Thyroid gland (tissue), 4 donors: ENCODE measurements around the gene PCNP. TPM values are rescaled to one million over a fixed set of nuclear protein-coding genes. Genes with fewer than 3 reads are reported as not detected.

Experiments used
- DNase-seq, 2 donors: peaks; one replicate each; pipeline ENCODE4 v3.0.0-alpha.2; 2019
- H3K27ac ChIP-seq, 3 donors: fragments of 200-600 bp; sonication (generic); 1 replicate in 2 of 3; 2 replicates in 1 of 3; pipeline ENCODE4 v1.5.1; 2016 to 2019; ENCODE audit warnings: mild to moderate bottlenecking in 1 of 3, moderate library complexity in 1 of 3
- H3K27me3 ChIP-seq: fragments of 200-600 bp; sonication (generic); one replicate; pipeline ENCODE4 v1.5.1; 2019
- H3K36me3 ChIP-seq, 2 donors: fragments of 200-600 bp; sonication (generic); one replicate each; pipeline ENCODE4 v1.5.1; 2016 to 2019
- H3K4me1 ChIP-seq, 2 donors: fragments of 200-600 bp; sonication (generic); one replicate each; pipeline ENCODE4 v1.5.1; 2017 to 2019
- H3K4me3 ChIP-seq, 3 donors: fragments of 200-600 bp; sonication (generic); replicated peaks in 1 of 3; 1 replicate in 2 of 3; 2 replicates in 1 of 3; pipeline ENCODE4 v1.5.1; 2016; ENCODE audit warnings: mild to moderate bottlenecking in 1 of 3
- H3K9me3 ChIP-seq: fragments of 200-600 bp; sonication (generic); one replicate; pipeline ENCODE4 v1.5.1; 2017
- POLR2A ChIP-seq, 2 donors: fragments of 450-650 bp; IDR thresholded peaks; one replicate each; pipeline ENCODE4 v1.6.1; 2017; ENCODE audit warnings: antibody characterized with exemption in 2 of 2, mild to moderate bottlenecking in 2 of 2, moderate library complexity in 1 of 2
- WGBS, 2 donors: methylation state at CpG; one replicate each; pipeline ENCODE4 v1.1.5; 2017; 5-methylcytosine and 5-hydroxymethylcytosine counted together
- intact Hi-C: fragments of 100-400 bp; cut with DNase I; formaldehyde crosslinking; loops from one replicate; pipeline ENCODE4 v1.15.1; 2023
- total RNA-seq, 4 donors: library from RNA; depleted of rRNA; stranded (reverse); fragments of >200 nt; gene quantifications; one replicate each; pipeline ENCODE4 v1.2.3, GENCODE V29; 2016
- TF ChIP-seq, protein P1 (sequence below), 6 experiments: fragments of 200-600 bp in 3 of 6; fragments of 450-650 bp in 3 of 6; sonication (generic) in 3 of 6; IDR thresholded peaks; one replicate each; pipeline ENCODE4 v1.5.1; 2016 to 2019; ENCODE audit warnings: antibody characterized with exemption in 6 of 6, mild to moderate bottlenecking in 2 of 6, inconsistent platforms in 1 of 6, moderate library complexity in 1 of 6

Gene PCNP
- total RNA-seq, 4 donors from 2014 or later: 93.4 to 145 (median 123) TPM

DNA sequence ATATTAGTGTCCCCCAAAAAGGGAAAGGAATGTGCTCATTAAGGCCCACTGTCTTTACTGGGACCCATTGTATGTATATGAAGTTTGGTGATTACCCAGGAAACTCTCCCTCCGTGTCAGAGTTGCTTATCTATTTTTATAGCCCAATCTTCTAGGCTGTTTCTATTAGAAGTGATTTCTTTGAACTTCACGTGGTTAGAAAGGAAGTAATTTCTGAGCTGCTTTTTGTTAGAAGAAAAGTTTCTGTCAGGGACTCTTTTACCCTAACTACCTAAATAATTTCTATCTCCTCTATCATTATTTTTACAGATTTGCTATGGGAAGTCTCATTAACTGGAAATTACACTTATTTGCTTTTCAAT is 43.3 kb upstream of the PCNP start:
- WGBS, 2 donors: 65 to 78% methylated on average over 2 of the region's 2 CpGs
- DNase-seq: no peak
- intact Hi-C loops: no loop called here
- no peak for TF ChIP-seq POLR2A (IDR thresholded peaks at IDR 0.05)
- TF ChIP-seq, protein P1, sequence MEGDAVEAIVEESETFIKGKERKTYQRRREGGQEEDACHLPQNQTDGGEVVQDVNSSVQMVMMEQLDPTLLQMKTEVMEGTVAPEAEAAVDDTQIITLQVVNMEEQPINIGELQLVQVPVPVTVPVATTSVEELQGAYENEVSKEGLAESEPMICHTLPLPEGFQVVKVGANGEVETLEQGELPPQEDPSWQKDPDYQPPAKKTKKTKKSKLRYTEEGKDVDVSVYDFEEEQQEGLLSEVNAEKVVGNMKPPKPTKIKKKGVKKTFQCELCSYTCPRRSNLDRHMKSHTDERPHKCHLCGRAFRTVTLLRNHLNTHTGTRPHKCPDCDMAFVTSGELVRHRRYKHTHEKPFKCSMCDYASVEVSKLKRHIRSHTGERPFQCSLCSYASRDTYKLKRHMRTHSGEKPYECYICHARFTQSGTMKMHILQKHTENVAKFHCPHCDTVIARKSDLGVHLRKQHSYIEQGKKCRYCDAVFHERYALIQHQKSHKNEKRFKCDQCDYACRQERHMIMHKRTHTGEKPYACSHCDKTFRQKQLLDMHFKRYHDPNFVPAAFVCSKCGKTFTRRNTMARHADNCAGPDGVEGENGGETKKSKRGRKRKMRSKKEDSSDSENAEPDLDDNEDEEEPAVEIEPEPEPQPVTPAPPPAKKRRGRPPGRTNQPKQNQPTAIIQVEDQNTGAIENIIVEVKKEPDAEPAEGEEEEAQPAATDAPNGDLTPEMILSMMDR (IDR thresholded peaks at IDR 0.05): no peak
- H3K36me3 ChIP-seq: no peaks in the 10 kb centered on the region
- H3K4me1 ChIP-seq: no peaks in the 10 kb centered on the region
- no peak overlapping the region for H3K4me3 ChIP-seq
- H3K9me3 ChIP-seq: no peaks in the 10 kb centered on the region
- no peak overlapping the region for H3K27ac ChIP-seq
- no peaks in the 10 kb centered on the region for H3K27me3 ChIP-seq

DNA sequence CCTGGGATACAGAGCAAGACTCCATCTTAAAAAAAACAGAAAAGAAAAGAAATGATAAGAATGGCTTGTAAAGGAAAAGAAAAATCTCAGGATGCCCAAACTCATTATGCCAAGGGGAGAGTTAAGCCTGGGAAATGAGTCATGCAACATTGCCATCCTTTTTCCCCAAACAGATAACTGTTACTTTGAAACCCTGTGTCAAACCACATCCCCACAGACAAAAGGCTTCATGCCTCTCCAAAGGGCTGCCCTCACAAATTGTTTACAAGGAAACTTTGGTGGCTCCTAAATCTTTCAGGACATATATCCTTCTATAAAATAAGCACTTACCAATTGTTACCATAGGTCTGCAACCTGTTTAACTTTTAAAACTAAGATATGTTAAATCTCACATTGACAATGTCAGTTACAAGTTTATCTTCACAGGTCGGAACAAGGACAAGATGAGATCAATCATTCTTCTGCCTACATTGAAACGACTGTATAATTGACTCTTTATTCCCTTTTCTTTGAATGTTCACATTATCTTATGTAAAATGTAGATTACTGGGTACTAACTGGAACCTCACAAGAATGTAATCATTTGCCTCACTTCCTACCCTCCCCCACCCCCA is 42.4 kb upstream of the PCNP start:
- H3K27me3 ChIP-seq: no peaks in the 10 kb centered on the region
- H3K9me3 ChIP-seq: no peaks in the 10 kb centered on the region
- no peaks in the 10 kb centered on the region for H3K4me1 ChIP-seq
- no peak for DNase-seq
- no peak overlapping the region for H3K4me3 ChIP-seq
- TF ChIP-seq, protein P1 (IDR thresholded peaks at IDR 0.05): no peak
- no peak for TF ChIP-seq POLR2A (IDR thresholded peaks at IDR 0.05)
- intact Hi-C loops: no loop called here
- H3K27ac ChIP-seq: no peak overlapping the region
- no peaks in the 10 kb centered on the region for H3K36me3 ChIP-seq
- 51% methylated on average over 2 of the region's 2 CpGs for WGBS, 2 donors

DNA sequence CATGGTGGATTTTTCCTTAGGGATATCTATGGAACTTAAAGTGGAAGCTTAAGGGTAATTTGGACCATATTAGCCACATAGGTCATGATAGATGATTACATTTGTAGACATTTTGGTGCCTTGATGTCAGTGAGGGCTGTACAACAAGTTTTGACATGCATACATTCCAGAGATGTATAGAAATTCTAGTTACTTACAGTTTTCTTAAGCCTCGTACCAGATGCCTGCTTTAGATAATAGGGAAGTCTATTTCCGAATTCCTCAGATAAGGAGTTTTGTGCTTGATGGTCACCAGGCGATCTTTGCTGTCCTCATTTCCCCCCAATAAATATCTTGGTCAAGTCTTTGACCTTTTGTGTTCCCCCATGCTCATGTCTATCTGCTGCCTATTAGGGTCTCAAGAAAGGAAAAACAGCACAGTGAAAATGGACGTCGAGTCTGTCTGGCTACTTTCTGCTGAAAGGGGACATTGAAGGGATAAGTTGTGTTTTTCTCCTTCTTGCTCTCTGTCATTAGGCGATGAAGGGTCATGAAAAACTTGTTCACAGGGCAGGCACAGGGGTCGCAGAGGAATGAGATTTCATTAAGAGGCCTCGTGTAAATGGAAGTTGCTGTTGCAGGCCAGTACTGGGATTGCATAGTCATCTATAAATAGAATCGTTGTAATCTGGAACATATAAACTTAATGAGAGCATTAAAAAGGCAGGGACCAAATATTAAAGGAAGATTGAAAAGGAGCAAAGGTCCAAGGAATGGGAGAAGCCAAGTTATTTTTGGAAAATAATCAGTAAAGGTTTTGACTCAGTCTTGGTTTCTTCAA is 41.0 kb upstream of the PCNP start:
- 65 to 68% methylated on average over 9 of the region's 9 CpGs for WGBS, 2 donors
- no peaks in the 10 kb centered on the region for H3K4me1 ChIP-seq
- DNase-seq: no peak
- TF ChIP-seq, protein P1 (IDR thresholded peaks at IDR 0.05): no peak
- no peak for TF ChIP-seq POLR2A (IDR thresholded peaks at IDR 0.05)
- H3K27ac ChIP-seq: no peak overlapping the region
- no peaks in the 10 kb centered on the region for H3K9me3 ChIP-seq
- intact Hi-C loops: no loop called here
- no peaks in the 10 kb centered on the region for H3K36me3 ChIP-seq
- H3K27me3 ChIP-seq: no peaks in the 10 kb centered on the region
- no peak overlapping the region for H3K4me3 ChIP-seq

DNA sequence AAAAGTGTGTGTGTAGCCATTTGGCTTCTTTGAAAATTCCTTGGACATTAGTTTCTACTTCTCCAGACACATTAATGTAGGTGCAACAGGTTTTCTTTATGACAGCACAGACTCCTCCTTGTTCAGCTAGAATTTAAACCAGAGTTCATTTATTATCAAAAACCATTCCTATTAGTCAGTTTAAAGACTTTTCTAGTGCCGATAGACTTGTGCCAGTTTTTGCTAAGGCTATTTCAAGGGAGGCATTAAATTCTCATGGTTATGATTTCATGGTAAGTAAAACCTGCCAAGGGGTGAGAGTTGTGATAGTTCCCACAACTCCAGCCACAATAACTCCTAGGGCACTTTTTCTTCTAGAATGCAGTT is 40.4 kb upstream of the PCNP start:
- TF ChIP-seq, protein P1 (IDR thresholded peaks at IDR 0.05): no peak
- TF ChIP-seq POLR2A (IDR thresholded peaks at IDR 0.05): no peak
- no peak for DNase-seq
- Histone ChIP-seq H3K9me3 (no peaks in the 10 kb centered on the region), H3K27ac (no peak overlapping the region), H3K4me1 (no peaks in the 10 kb centered on the region), H3K36me3 (no peaks in the 10 kb centered on the region), H3K4me3 (no peak overlapping the region), H3K27me3 (no peaks in the 10 kb centered on the region)
- WGBS, 2 donors: 78 to 89% methylated on average over 1 of the region's 1 CpG
- intact Hi-C loops: no loop called here

DNA sequence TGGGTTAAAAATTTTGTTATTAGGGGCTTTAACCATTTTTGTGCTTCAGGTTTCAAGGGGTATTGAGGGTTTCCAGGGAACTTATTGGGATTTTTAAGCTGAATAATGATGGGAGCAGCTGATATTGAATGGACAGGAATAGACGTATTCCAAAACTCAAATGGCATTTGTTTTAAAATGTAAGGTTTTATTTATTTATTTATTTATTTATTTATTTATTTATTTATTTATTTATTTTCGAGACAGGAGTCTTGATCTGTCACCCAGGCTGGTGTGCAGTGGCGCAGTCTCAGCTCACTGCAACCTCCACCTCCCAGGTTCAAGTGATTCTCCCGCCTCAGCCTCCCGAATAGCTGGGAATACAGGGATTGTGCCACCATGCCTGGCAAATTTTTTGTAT is 38.8 kb upstream of the PCNP start:
- 80 to 82% methylated on average over 5 of the region's 5 CpGs for WGBS, 2 donors
- no peaks in the 10 kb centered on the region for H3K9me3 ChIP-seq

More for the DNA sequence above, 38.8 kb upstream of the PCNP start:
- Histone ChIP-seq H3K27me3 (no peaks in the 10 kb centered on the region), H3K36me3 (no peaks in the 10 kb centered on the region), H3K27ac (no peak overlapping the region), H3K4me1 (no peaks in the 10 kb centered on the region), H3K4me3 (no peak overlapping the region)
- TF ChIP-seq, protein P1 (IDR thresholded peaks at IDR 0.05): no peak
- no peak for TF ChIP-seq POLR2A (IDR thresholded peaks at IDR 0.05)
- intact Hi-C loops: no loop called here
- no peak for DNase-seq
